SIG-M5 treated with dmso at 0.1 percent for 504 hours (cell line): Measurements from ENCODE around the gene PPP1R3F.
A peak's percentile ranks its signal among the peaks of the same experiment; 100 is the strongest.
"Not testable (repeated sequence)": the region's sequence is repeated elsewhere in the genome, so short reads cannot be mapped to it uniquely, and the experiment has no call there.

Experiments
- DNase-seq: peaks from one replicate; lab custom pipeline; 2025; ENCODE audit not compliant: unreplicated experiment; lab: John Stamatoyannopoulos, UW

The PPP1R3F gene

DNA sequence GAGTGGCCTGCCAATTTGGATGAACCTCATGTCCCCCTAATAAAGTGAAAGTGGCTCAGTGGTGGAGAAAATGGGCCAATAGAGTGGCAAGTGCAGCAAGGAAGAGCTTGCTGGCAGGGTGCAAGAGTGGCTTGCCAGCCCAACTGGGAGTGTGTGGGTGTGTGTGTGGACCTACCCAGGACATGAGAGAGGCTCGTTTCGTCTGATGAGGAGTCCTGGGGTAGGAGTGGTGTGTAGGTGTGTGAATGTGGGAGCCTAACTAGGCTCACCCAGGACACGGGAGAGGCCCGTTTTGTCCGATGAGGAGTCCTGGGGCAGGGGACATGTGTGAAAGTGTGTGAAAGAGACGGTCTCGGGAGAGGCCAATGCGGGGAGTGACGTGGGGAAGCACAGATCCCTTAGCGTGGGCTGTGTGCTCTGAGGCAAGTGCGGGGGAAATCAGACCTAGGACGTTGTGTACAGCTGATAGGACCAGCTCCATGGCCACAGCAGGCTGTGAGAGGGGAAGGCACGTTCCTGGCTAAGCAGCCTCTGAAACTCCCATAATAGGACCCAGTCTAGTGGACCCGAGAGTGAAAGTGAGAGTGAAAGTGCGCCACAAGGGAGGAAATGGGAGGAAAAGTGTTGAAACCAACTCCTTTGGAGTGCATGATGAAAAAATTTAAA is 39.1 kb downstream of the PPP1R3F start:
- peak; percentile 30 for DNase-seq

DNA sequence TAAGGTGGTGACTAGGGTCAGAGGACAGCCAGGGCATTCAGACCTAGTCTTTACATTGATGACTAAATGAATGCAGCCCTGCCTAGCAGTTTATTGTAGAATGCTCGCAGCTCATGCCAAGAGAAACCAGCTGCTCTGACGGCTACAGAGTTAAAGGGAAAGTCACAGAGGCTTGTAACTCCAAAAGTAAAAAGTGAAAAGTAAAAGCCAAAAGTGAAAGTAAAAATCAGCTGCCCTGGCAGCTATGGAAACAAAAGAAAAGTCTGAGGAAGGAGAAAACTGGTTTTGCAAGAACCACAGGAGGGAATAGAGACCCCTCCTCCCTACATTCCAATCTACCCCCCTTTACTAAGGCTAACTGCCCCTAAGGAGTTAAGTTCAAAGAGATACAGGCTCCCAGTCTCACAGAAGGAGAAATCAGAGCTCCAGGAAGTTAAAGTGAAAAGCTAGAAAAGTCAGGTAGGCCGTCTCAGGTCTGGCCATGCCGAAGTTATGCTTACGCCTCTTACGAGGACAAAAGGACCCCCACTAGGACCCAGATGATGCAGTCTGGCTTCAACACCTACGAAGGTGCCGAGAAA is 39.9 kb downstream of the PPP1R3F start:
- DNase-seq: no peak

DNA sequence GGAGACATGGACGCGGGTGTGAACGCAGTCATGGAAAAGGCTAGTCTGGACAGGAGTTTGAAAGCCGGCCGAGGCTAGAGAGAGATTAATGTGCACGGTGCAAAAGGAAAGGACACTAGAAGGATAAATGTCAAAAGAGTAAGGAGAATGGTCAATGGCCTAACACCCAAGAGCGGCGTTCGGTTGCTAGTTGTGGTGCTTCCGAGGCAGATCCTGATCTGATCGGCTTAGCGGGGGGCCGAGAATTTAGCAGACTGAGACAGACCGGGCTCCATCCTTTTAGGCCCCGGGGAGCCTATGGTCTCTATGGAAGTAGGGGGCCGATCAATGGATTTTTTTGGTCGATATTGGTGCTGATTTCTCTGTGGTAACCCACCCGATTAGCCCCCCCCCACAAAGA is 40.8 kb downstream of the PPP1R3F start:
- DNase-seq: no peak

DNA sequence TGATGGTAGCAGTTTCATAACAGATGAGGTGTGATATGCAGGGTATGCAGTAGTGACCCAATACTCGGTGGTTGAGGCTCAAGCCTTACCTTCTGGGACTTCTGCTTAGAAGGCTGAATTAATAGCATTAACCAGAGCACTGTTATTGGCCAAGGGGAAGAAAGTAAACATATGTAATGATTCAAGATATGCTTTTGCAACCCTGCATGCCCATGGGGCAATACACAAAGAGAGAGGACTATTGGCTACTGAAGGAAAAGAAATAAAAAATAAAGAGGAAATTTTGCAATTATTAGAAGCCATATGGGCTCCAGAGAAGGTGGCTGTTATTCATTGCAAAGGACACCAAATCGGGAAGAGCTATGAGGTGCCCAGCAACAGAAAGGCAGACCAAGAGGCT is 42.6 kb downstream of the PPP1R3F start:
- DNase-seq: no peak

DNA sequence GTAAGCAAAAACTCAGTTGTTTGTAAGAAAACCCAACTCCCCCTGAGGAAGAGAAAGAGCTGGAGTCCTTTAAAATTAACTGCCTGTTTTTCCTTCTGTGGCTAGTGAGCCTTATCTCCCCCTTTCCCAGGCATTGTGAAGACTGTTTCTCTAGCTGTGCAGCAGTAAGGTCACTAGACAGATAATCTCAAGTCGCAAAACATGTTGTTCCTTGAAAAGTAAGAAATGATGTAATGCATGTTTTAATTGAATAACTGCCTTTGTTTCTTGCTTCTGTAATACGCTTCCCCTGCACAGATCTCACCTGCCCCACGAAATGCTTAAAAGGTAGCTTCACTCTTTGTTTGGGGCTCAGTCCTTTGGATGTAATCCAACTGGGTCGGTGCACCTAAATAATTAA is 46.5 kb downstream of the PPP1R3F start:
- no peak for DNase-seq

DNA sequence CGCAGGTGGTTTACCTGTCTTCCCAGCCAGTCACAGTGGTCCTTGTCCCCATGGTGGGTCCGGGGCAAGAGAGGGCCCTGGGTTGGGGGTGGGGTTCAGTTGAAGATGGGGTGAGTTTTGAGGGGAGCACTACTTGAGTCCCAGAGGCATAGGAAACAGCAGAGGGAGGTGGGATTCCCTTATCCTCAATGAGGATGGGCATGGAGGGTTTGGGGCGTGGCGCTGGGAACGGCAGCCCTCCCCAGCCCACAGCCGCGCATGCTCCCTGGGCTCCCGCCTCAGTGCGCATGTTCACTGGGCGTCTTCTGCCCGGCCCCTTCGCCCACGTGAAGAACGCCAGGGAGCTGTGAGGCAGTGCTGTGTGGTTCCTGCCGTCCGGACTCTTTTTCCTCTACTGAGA is 52.1 kb downstream of the PPP1R3F start, which contains the start of gene GAGE12J:
Gene GAGE12J, plus strand, starts transcription at position 301 of the 400 bp plus-strand sequence. CDS start 1,157 bp downstream, outside the sequence.
- not testable (repeated sequence) for DNase-seq

DNA sequence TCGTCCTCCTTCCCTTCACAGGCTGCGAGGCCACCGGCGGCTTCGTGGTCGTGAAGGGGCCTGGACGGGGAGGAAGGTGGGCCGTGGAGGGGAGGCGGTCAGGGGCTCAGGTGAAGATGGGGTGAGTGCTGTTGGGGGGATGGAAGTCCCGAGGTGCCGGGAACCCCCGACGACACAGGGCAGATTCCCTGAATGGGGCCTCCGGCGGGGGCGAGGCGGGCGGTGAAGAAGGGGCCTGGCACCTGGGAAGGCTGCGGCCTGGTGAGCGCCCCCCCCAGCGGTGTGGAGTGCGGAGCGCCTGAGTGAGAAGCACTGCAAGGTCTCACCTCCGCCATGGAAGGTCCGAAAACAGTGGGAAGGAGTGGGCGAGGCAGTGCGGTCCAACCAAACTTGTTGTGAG is 52.7 kb downstream of the PPP1R3F start:
- DNase-seq: not testable (repeated sequence)

DNA sequence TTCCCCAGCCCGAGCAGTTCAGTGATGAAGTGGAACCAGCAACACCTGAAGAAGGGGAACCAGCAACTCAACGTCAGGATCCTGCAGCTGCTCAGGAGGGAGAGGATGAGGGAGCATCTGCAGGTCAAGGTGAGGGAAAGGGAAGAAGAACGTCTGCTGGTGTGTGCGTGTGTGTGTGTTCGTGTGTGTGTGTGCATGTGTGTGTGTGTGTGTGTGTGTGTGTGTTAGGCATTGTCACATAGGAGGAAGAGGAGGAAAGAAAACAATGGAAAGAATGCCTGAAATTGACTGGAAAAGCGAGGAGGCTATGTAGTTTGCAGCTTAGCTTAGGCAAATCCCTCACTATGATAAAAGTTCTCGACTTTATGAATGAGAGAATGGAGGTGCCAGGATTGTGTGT is 54.1 kb downstream of the PPP1R3F start:
- not testable (repeated sequence) for DNase-seq

DNA sequence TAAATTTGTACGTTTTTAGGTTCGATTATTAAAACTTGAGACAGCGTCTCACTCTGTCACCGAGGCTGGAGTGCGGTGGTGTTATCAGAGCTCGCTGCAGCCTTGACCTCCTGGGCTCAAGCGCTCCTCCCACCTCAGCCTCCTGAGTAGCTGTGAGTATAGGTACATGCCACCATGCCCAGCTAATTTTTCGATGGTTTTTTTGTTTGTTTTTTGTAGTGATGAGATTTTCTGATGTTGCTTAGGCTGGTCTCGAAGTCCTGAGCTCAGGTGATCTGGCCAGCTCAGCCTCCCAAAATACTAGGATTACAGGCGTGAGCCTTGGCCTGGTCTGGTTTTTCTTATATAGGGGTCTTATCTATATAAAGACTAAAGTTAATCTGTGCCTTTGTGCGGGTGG is 60.8 kb downstream of the PPP1R3F start:
- not testable (repeated sequence) for DNase-seq

DNA sequence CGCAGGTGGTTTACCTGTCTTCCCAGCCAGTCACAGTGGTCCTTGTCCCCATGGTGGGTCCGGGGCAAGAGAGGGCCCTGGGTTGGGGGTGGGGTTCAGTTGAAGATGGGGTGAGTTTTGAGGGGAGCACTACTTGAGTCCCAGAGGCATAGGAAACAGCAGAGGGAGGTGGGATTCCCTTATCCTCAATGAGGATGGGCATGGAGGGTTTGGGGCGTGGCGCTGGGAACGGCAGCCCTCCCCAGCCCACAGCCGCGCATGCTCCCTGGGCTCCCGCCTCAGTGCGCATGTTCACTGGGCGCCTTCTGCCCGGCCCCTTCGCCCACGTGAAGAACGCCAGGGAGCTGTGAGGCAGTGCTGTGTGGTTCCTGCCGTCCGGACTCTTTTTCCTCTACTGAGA is 61.7 kb downstream of the PPP1R3F start, which contains the start of gene GAGE13:
Gene GAGE13, plus strand, starts transcription at position 301 of the 400 bp plus-strand sequence. CDS start 1,156 bp downstream, outside the sequence.
- DNase-seq: not testable (repeated sequence)

DNA sequence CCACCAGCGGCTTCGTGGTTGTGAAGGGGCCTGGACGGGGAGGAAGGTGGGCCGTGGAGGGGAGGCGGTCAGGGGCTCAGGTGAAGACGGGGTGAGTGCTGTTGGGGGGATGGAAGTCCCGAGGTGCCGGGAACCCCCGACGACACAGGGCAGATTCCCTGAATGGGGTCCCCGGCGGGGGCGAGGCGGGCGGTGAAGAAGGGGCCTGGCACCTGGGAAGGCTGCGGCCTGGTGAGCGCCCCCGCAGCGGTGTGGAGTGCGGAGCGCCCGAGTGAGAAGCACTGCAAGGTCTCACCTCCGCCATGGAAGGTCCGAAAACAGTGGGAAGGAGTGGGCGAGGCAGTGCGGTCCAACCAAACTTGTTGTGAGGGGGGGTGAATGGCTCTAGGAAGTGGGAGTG is 62.2 kb downstream of the PPP1R3F start:
- not testable (repeated sequence) for DNase-seq
